ENCODE measurements around the gene KERA.

The KERA gene

DNA sequence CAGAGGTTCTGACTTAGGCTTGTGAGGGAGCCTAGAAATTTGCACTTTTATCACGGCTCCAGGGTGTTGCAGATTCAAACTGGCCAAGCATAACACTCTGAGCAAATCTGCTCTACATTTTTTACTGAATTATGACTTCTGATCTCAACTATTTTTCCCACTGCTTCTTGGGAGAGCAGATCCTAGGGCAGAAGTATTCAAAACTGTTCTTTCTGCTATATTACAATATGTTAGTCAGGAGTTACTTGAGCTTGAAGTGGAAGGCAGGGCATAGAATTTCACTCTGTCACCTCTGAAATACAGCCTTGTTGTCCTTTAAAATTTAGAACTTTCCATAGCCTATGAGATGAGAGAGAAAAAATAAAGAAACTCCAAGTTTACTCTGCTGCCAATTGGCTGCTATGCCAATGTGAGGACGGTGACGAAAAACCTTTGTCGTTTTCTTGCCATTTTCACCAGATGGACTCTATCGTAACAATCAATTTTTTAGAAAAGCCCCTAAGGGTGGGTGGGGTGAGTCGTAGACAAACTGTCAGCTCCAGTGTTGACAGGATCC lies 16.4 kb upstream of the KERA start:
- POLR2A ChIA-PET = no interaction called here
- CTCF ChIA-PET = interaction anchor here (0.8 kb wide), 1 partner anchor 256 kb away, joined by 3 read pairs; no protein-coding TSS in a partner anchor
- no peak for TF ChIP-seq ZNF404 (tag by site-specific recombination; IDR thresholded peaks at IDR 0.05)
- no peak for TF ChIP-seq ZNF391 (tag by site-specific recombination; IDR thresholded peaks at IDR 0.05; ENCODE audit: borderline replicate concordance, low read depth)
- no peak for TF ChIP-seq ZNF184 (tag by site-specific recombination; IDR thresholded peaks at IDR 0.05)
- TF ChIP-seq ZNF350 (tag by site-specific recombination; IDR thresholded peaks at IDR 0.05) = no peak
- no peak for TF ChIP-seq SETDB1 (IDR thresholded peaks at IDR 0.05; ENCODE audit: insufficient read length, low read length)
- TF ChIP-seq ZNF155 (tag by site-specific recombination; IDR thresholded peaks at IDR 0.05) = no peak
- no peak for TF ChIP-seq ZNF707 (tag by site-specific recombination; IDR thresholded peaks at IDR 0.05)
- H3K27ac ChIP-seq (ENCODE audit: extremely low read depth, low read depth, low read length) = no peak overlapping the region
- H3K4me3 ChIP-seq (ENCODE audit: low read depth, low read length) = no peak overlapping the region
- H3K4me1 ChIP-seq (ENCODE audit: control insufficient read depth, insufficient read depth, low read length) = peaks cover 11% of the 10 kb centered on the region
- H3K36me3 ChIP-seq (ENCODE audit: control insufficient read depth in 2 of 2, insufficient read depth in 1 of 2, low read length in 2 of 2) = no peaks in the 10 kb centered on the region
- no peaks in the 10 kb centered on the region for H3K9me3 ChIP-seq (ENCODE audit: control insufficient read depth, insufficient read depth, low read depth, low read length)

DNA sequence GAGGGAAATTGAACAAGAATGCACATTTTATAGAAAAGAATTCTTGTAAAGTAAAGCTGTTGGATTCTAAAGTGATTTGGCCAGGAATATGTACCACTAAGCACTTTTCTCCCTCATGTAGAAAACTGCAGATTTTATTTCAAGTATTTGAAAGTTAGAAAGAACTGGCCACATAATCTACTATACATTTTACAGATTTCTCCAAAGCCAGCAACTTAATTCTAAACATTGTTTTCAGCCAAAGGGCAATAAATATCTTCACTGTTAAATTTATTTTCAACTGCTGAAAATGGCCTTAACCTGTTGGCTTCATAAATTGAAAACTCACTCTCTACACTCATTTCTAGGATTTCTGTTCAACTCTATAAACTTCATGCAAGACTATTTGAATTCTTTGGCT lies 15.6 kb upstream of the KERA start:
- Histone ChIP-seq H3K27ac (ENCODE audit: extremely low read depth, low read depth, low read length) (no peak overlapping the region), H3K9me3 (ENCODE audit: control insufficient read depth, insufficient read depth, low read depth, low read length) (no peaks in the 10 kb centered on the region), H3K4me1 (ENCODE audit: control insufficient read depth, insufficient read depth, low read length) (peaks cover 11% of the 10 kb centered on the region), H3K4me3 (ENCODE audit: low read depth, low read length) (no peak overlapping the region), H3K36me3 (ENCODE audit: control insufficient read depth in 2 of 2, insufficient read depth in 1 of 2, low read length in 2 of 2) (no peaks in the 10 kb centered on the region)
- POLR2A ChIA-PET = no interaction called here
- no peak for TF ChIP-seq ZNF155 (tag by site-specific recombination; IDR thresholded peaks at IDR 0.05)
- TF ChIP-seq ZNF768 (tag by site-specific recombination; IDR thresholded peaks at IDR 0.05) = no peak
- TF ChIP-seq ZFP37 (tag by site-specific recombination; IDR thresholded peaks at IDR 0.05) = no peak
- no peak for TF ChIP-seq ZNF138 (tag by site-specific recombination; IDR thresholded peaks at IDR 0.05; ENCODE audit: borderline replicate concordance)
- TF ChIP-seq, protein P1, sequence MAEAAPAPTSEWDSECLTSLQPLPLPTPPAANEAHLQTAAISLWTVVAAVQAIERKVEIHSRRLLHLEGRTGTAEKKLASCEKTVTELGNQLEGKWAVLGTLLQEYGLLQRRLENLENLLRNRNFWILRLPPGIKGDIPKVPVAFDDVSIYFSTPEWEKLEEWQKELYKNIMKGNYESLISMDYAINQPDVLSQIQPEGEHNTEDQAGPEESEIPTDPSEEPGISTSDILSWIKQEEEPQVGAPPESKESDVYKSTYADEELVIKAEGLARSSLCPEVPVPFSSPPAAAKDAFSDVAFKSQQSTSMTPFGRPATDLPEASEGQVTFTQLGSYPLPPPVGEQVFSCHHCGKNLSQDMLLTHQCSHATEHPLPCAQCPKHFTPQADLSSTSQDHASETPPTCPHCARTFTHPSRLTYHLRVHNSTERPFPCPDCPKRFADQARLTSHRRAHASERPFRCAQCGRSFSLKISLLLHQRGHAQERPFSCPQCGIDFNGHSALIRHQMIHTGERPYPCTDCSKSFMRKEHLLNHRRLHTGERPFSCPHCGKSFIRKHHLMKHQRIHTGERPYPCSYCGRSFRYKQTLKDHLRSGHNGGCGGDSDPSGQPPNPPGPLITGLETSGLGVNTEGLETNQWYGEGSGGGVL (tag by site-specific recombination; IDR thresholded peaks at IDR 0.05) = no peak
- TF ChIP-seq ZNF266 (tag by site-specific recombination; IDR thresholded peaks at IDR 0.05; ENCODE audit: low read depth) = no peak
- TF ChIP-seq FEZF1 (tag by site-specific recombination; IDR thresholded peaks at IDR 0.05) = no peak
- CTCF ChIA-PET = no interaction called here

DNA sequence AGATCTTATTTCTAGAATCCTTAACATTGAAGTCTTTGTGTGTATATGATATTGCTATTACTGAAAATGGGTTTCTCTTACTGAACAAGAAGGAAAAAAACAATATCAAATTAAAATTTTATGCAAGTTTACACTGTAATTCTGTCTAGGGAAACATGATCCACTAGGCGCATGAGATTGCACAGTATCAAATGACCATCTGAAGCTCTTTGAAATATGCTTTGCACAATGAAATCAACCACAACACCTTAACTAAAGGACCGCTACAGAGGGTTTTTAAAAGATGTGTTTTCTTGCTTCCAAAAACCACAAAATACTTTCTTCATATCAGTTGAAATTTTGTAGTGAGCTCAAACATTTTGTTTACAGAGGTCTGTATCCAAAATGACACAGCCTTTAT lies 15.1 kb upstream of the KERA start:
- H3K4me3 ChIP-seq (ENCODE audit: low read depth, low read length) = no peak overlapping the region
- no peak overlapping the region for H3K27ac ChIP-seq (ENCODE audit: extremely low read depth, low read depth, low read length)
- H3K9me3 ChIP-seq (ENCODE audit: control insufficient read depth, insufficient read depth, low read depth, low read length) = no peaks in the 10 kb centered on the region
- CTCF ChIA-PET = interaction anchor here (0.6 to 0.7 kb wide), 3 partner anchors 66 to 309 kb away, joined by 3 to 4 read pairs (median 3); no protein-coding TSS in a partner anchor
- POLR2A ChIA-PET = no interaction called here
- H3K36me3 ChIP-seq (ENCODE audit: control insufficient read depth in 2 of 2, insufficient read depth in 1 of 2, low read length in 2 of 2) = no peaks in the 10 kb centered on the region
- peaks cover 11% of the 10 kb centered on the region for H3K4me1 ChIP-seq (ENCODE audit: control insufficient read depth, insufficient read depth, low read length)
- TF ChIP-seq ZNF324 (tag by site-specific recombination; IDR thresholded peaks at IDR 0.05) (no peak), ZNF549 (tag by site-specific recombination; IDR thresholded peaks at IDR 0.05) (no peak), ZNF792 (tag by site-specific recombination; IDR thresholded peaks at IDR 0.05) (no peak), ZNF433 (tag by site-specific recombination; IDR thresholded peaks at IDR 0.05; ENCODE audit: low read depth) (no peak), KLF8 (tag by site-specific recombination; IDR thresholded peaks at IDR 0.05) (no peak)
- TF ChIP-seq, protein P2, sequence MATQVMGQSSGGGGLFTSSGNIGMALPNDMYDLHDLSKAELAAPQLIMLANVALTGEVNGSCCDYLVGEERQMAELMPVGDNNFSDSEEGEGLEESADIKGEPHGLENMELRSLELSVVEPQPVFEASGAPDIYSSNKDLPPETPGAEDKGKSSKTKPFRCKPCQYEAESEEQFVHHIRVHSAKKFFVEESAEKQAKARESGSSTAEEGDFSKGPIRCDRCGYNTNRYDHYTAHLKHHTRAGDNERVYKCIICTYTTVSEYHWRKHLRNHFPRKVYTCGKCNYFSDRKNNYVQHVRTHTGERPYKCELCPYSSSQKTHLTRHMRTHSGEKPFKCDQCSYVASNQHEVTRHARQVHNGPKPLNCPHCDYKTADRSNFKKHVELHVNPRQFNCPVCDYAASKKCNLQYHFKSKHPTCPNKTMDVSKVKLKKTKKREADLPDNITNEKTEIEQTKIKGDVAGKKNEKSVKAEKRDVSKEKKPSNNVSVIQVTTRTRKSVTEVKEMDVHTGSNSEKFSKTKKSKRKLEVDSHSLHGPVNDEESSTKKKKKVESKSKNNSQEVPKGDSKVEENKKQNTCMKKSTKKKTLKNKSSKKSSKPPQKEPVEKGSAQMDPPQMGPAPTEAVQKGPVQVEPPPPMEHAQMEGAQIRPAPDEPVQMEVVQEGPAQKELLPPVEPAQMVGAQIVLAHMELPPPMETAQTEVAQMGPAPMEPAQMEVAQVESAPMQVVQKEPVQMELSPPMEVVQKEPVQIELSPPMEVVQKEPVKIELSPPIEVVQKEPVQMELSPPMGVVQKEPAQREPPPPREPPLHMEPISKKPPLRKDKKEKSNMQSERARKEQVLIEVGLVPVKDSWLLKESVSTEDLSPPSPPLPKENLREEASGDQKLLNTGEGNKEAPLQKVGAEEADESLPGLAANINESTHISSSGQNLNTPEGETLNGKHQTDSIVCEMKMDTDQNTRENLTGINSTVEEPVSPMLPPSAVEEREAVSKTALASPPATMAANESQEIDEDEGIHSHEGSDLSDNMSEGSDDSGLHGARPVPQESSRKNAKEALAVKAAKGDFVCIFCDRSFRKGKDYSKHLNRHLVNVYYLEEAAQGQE (tag by site-specific recombination; IDR thresholded peaks at IDR 0.05) = no peak
- TF ChIP-seq, protein P3, sequence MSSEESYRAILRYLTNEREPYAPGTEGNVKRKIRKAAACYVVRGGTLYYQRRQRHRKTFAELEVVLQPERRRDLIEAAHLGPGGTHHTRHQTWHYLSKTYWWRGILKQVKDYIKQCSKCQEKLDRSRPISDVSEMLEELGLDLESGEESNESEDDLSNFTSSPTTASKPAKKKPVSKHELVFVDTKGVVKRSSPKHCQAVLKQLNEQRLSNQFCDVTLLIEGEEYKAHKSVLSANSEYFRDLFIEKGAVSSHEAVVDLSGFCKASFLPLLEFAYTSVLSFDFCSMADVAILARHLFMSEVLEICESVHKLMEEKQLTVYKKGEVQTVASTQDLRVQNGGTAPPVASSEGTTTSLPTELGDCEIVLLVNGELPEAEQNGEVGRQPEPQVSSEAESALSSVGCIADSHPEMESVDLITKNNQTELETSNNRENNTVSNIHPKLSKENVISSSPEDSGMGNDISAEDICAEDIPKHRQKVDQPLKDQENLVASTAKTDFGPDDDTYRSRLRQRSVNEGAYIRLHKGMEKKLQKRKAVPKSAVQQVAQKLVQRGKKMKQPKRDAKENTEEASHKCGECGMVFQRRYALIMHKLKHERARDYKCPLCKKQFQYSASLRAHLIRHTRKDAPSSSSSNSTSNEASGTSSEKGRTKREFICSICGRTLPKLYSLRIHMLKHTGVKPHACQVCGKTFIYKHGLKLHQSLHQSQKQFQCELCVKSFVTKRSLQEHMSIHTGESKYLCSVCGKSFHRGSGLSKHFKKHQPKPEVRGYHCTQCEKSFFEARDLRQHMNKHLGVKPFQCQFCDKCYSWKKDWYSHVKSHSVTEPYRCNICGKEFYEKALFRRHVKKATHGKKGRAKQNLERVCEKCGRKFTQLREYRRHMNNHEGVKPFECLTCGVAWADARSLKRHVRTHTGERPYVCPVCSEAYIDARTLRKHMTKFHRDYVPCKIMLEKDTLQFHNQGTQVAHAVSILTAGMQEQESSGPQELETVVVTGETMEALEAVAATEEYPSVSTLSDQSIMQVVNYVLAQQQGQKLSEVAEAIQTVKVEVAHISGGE (tag by site-specific recombination; conservative IDR thresholded peaks at IDR 0.05; ENCODE audit: low read depth) = no peak
- TF ChIP-seq, protein P4, sequence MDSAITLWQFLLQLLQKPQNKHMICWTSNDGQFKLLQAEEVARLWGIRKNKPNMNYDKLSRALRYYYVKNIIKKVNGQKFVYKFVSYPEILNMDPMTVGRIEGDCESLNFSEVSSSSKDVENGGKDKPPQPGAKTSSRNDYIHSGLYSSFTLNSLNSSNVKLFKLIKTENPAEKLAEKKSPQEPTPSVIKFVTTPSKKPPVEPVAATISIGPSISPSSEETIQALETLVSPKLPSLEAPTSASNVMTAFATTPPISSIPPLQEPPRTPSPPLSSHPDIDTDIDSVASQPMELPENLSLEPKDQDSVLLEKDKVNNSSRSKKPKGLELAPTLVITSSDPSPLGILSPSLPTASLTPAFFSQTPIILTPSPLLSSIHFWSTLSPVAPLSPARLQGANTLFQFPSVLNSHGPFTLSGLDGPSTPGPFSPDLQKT (IDR thresholded peaks at IDR 0.05; ENCODE audit: borderline replicate concordance, low read depth, low read length) = no peak

Data from HEK293 (cell line).